Gastrocnemius medialis (tissue), 4 donors: Measurements from ENCODE around the gene PAOX. TPM values are rescaled to one million over a fixed set of nuclear protein-coding genes. Genes with fewer than 3 reads are reported as not detected.
"Not testable (repeated sequence)": the region's sequence is repeated elsewhere in the genome, so short reads cannot be mapped to it uniquely, and the experiment has no call there.

Experiments used
- ATAC-seq, 2 donors: fragments of 150-250 bp; one replicate each; pipeline ENCODE4 v1.9.1; 2016
- DNase-seq, 2 donors: peaks; one replicate each; pipeline ENCODE4 v3.0.0-alpha.2; 2019
- H3K27ac ChIP-seq, 4 donors: fragments of 200-600 bp; sonication (generic); 1 replicate in 1 of 4; 2 replicates in 3 of 4; pipeline ENCODE4 v1.5.1; 2016 to 2018; ENCODE audit warnings: mild to moderate bottlenecking in 2 of 4, moderate library complexity in 1 of 4
- H3K27me3 ChIP-seq, 3 donors: fragments of 200-600 bp; sonication (generic) in 2 of 3; 1 replicate in 1 of 3; 2 replicates in 2 of 3; pipeline versions ENCODE4 v1.5.1 to v1.6.0; 2016 to 2019; ENCODE audit warnings: mild to moderate bottlenecking in 1 of 3, moderate library complexity in 1 of 3
- H3K36me3 ChIP-seq, 2 donors: fragments of 200-600 bp; sonication (generic) in 1 of 2; one replicate each; pipeline ENCODE4 v1.5.1; 2017 to 2018
- H3K4me1 ChIP-seq, 2 donors: fragments of 200-600 bp; sonication (generic) in 1 of 2; one replicate each; pipeline ENCODE4 v1.5.1; 2016 to 2017; ENCODE audit warnings: mild to moderate bottlenecking in 2 of 2
- H3K4me3 ChIP-seq, 4 donors: fragments of 200-600 bp; sonication (generic) in 3 of 4; 1 replicate in 1 of 4; 2 replicates in 3 of 4; pipeline ENCODE4 v1.5.1; 2016 to 2019; ENCODE audit warnings: mild to moderate bottlenecking in 2 of 4
- H3K9me3 ChIP-seq, 3 donors: fragments of 200-600 bp; sonication (generic) in 2 of 3; 1 replicate in 1 of 3; 2 replicates in 2 of 3; pipeline ENCODE4 v1.5.1; 2016 to 2019
- CTCF ChIP-seq, 5 experiments: fragments of 450-650 bp in 3 of 5; fragments of 200-600 bp in 2 of 5; sonication (generic) in 2 of 5; IDR thresholded peaks in 4 of 5; conservative IDR thresholded peaks in 1 of 5; 1 replicate in 4 of 5; 2 replicates in 1 of 5; pipeline ENCODE4 v1.5.1; 2016 to 2019; ENCODE audit warnings: antibody characterized with exemption in 5 of 5, mild to moderate bottlenecking in 3 of 5, moderate library complexity in 3 of 5
- POLR2A ChIP-seq, 2 donors: fragments of 450-650 bp; IDR thresholded peaks; one replicate each; pipeline ENCODE4 v1.6.1; 2017; ENCODE audit warnings: antibody characterized with exemption in 2 of 2, mild to moderate bottlenecking in 2 of 2, moderate library complexity in 2 of 2
- in situ Hi-C, 4 donors: fragments of 200-750 bp; cut with MboI; loops; one replicate each; pipeline versions ENCODE4 v1.15.0 to v1.8.0; 2017; ENCODE audit warnings: low sequenced_read_pairs in 4 of 4
- intact Hi-C: fragments of 100-400 bp; cut with DNase I; formaldehyde crosslinking; loops from one replicate; pipeline ENCODE4 v1.15.1; 2023; ENCODE audit warnings: low total_unique reads
- total RNA-seq, 4 donors: library from RNA; depleted of rRNA; stranded (reverse); fragments of >200 nt; gene quantifications; one replicate each; pipeline versions ENCODE4 v1.1.0 to v1.2.3, GENCODE V29; 2016

Gene PAOX
- total RNA-seq, 4 donors from 2014 or later: 4.9 to 7.7 (median 6.7) TPM

GRCh38 chr10:133421336-133422222, 42.5 kb downstream of the PAOX start:
- no peak for ATAC-seq
- intact Hi-C loops (no loop called here), in situ Hi-C loops (no loop called here)
- H3K4me1 ChIP-seq: no peaks in the 10 kb centered on the region
- no peak for TF ChIP-seq POLR2A (IDR thresholded peaks at IDR 0.05)
- H3K9me3 ChIP-seq: no peaks in the 10 kb centered on the region
- H3K4me3 ChIP-seq: no peak overlapping the region
- peaks cover 0 to 22% of the 10 kb centered on the region in 2 donors for H3K36me3 ChIP-seq
- DNase-seq: no peak
- peaks cover 0 to 6% (median 5%) of the 10 kb centered on the region in 3 donors for H3K27me3 ChIP-seq
- H3K27ac ChIP-seq: no peak overlapping the region

GRCh38 chr10:133422223-133422806, 43.3 kb downstream of the PAOX start:
- Histone ChIP-seq H3K4me1 (no peaks in the 10 kb centered on the region), H3K36me3 (peaks cover 0 to 22% of the 10 kb centered on the region in 2 donors), H3K4me3 (no peak overlapping the region), H3K9me3 (no peaks in the 10 kb centered on the region), H3K27me3 (peaks cover 0 to 6% (median 5%) of the 10 kb centered on the region in 3 donors), H3K27ac (no peak overlapping the region)
- in situ Hi-C loops: no loop called here
- no peak for ATAC-seq
- DNase-seq: no peak
- intact Hi-C loops: no loop called here
- TF ChIP-seq CTCF (IDR thresholded peaks at IDR 0.05 in 4 of 5, conservative IDR thresholded peaks at IDR 0.05 in 1 of 5) (no peak), POLR2A (IDR thresholded peaks at IDR 0.05) (no peak)

- Histone ChIP-seq H3K4me3 (no peak overlapping the region), H3K27me3 (peaks cover 0 to 6% (median 5%) of the 10 kb centered on the region in 3 donors), H3K27ac (no peak overlapping the region), H3K9me3 (no peaks in the 10 kb centered on the region), H3K36me3 (peaks cover 0 to 22% of the 10 kb centered on the region in 2 donors), H3K4me1 (no peaks in the 10 kb centered on the region)
- no peak for DNase-seq
- in situ Hi-C loops (no loop called here), intact Hi-C loops (no loop called here)
- no peak for TF ChIP-seq POLR2A (IDR thresholded peaks at IDR 0.05)
- no peak for TF ChIP-seq CTCF (IDR thresholded peaks at IDR 0.05 in 4 of 5, conservative IDR thresholded peaks at IDR 0.05 in 1 of 5)
- ATAC-seq: no peak
Observed at GRCh38 chr10:133422807-133423771, 44.0 kb downstream of the PAOX start.

GRCh38 chr10:133424102-133424501, 45.0 kb downstream of the PAOX start:
- H3K9me3 ChIP-seq, H3K27ac ChIP-seq, DNase-seq, ATAC-seq, intact Hi-C loops, H3K27me3 ChIP-seq, H3K4me3 ChIP-seq, in situ Hi-C loops, H3K4me1 ChIP-seq: not testable (repeated sequence)
- H3K36me3 ChIP-seq: peaks cover 0 to 21% of the 10 kb centered on the region in 2 donors

- H3K4me1 ChIP-seq, in situ Hi-C loops, H3K9me3 ChIP-seq, H3K27ac ChIP-seq, H3K4me3 ChIP-seq, H3K27me3 ChIP-seq, ATAC-seq, DNase-seq, intact Hi-C loops: not testable (repeated sequence)
- H3K36me3 ChIP-seq: peaks cover 0 to 16% of the 10 kb centered on the region in 2 donors
Observed at GRCh38 chr10:133424601-133425000, 45.5 kb downstream of the PAOX start, which contains the start of gene SPRN. TSS of gene SPRN (minus strand) at chr10:133424625. CDS start at chr10:133423681, 944 bp downstream.

- H3K27ac ChIP-seq, ATAC-seq, DNase-seq, H3K27me3 ChIP-seq, H3K9me3 ChIP-seq, H3K4me3 ChIP-seq, H3K36me3 ChIP-seq, intact Hi-C loops, in situ Hi-C loops, H3K4me1 ChIP-seq: not testable (repeated sequence)
Observed at GRCh38 chr10:133429571-133429970, 50.5 kb downstream of the PAOX start.

- DNase-seq, in situ Hi-C loops, H3K4me3 ChIP-seq, H3K9me3 ChIP-seq, H3K27me3 ChIP-seq, H3K4me1 ChIP-seq, H3K27ac ChIP-seq, H3K36me3 ChIP-seq, ATAC-seq, intact Hi-C loops: not testable (repeated sequence)
Observed at GRCh38 chr10:133431888-133432613, 53.0 kb downstream of the PAOX start.

- ATAC-seq, DNase-seq, intact Hi-C loops: not testable (repeated sequence)
Observed at GRCh38 chr10:133432789-133433188, 53.7 kb downstream of the PAOX start.

More at GRCh38 chr10:133432789-133433188, 53.7 kb downstream of the PAOX start:
- H3K9me3 ChIP-seq, H3K36me3 ChIP-seq, H3K27ac ChIP-seq, in situ Hi-C loops, H3K4me3 ChIP-seq, H3K27me3 ChIP-seq, H3K4me1 ChIP-seq: not testable (repeated sequence)
